Measurements from ENCODE around the gene ACACA.
A peak's percentile ranks its signal among the peaks of the same experiment; 100 is the strongest.

The ACACA gene

GRCh38 chr17:37065486-37066321, 340.9 kb downstream of the ACACA start:
- no peak for DNase-seq (ENCODE audit: low read depth)

GRCh38 chr17:37064956-37065355, 341.7 kb downstream of the ACACA start:
- DNase-seq (ENCODE audit: low read depth) = no peak

- no peak for DNase-seq (ENCODE audit: low read depth)
Observed at GRCh38 chr17:37064206-37064605, 342.4 kb downstream of the ACACA start.

DNA sequence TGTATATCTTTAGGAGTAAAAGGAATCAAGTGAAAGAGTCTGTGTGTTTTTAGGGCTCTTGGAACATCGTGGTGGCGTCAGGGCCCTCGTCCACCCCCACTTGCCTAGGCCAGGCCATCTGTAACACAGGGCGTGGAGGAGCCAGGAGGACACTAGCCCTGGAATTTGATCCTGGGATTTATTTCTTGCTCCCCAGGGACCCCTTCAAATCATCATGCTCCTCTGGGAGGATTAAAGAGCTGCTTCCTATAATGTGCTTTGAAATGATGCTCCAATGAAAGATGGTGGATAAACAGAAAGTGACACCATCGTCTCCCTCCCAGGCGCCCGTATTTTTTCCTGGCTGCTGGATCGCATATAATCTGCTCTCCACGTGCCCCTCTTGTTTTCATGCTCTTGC, 344.6 kb downstream of the ACACA start:
- DNase-seq (ENCODE audit: low read depth) = no peak

- no peak for DNase-seq (ENCODE audit: low read depth)
Observed at GRCh38 chr17:37060928-37061327, 345.7 kb downstream of the ACACA start.

GRCh38 chr17:37060094-37060493, 346.5 kb downstream of the ACACA start:
- no peak for DNase-seq (ENCODE audit: low read depth)

GRCh38 chr17:37059493-37059892, 347.1 kb downstream of the ACACA start:
- DNase-seq (ENCODE audit: low read depth) = no peak

DNA sequence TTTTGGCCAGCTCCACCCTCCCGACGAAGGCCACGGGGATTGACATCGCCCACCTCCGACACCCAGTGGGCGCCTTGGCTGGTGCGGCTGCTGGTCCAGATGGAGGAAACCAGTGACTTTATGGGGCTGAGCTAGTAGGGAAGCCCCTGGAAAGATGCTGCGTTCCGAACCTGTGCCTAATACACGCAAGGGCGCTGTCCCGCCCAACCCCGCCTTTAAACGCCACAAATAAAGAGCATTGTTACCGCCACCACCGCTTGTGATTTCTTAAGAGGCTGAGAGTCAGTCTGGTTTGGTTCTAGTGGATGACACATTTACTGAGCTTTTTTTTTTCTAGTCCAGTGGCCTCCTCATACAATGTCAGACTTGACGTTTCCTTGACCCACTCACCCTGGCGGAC, 350.0 kb downstream of the ACACA start:
- DNase-seq (ENCODE audit: low read depth) = no peak

GRCh38 chr17:37054894-37055293, 351.7 kb downstream of the ACACA start:
- DNase-seq (ENCODE audit: low read depth) = no peak

DNA sequence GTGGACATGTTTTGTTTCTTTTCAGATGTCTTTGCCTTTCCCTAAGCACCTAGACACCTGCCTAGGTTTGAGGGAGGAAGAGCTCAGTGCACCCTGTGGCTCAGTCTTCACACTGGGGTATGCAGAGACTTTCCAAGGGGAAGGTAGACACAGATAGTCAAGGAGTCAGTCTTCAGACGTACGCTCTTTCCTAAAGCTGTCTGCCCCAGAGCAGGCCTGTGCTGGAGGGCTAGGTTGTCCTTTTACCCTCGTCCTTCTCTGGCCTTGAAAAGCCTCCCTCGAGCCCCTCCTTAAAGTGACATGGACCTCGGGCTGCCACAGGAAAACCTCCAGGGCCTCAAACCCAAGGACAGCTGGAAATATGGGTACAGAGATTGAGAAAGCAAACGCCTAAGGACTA, 354.2 kb downstream of the ACACA start:
- no peak for DNase-seq (ENCODE audit: low read depth)

- no peak for DNase-seq (ENCODE audit: low read depth)
Observed at GRCh38 chr17:37051833-37052232, 354.8 kb downstream of the ACACA start.

DNA sequence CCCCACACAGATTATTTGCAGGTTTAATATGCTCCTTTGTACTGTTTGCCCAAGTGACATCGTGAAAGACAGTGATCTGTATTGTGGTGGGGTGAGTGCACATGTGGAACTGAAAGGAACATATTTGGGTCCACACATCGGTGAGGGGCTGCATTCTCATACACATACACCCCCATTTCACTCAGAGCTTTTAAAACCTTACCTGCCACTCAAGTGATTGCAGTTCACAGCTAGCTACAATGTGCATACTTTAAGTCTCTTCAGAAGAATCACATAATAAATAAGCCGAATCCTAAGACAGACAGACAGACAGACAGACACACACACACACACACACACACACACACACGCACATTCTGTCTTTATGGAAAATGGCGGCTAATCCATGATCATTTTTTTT, 355.3 kb downstream of the ACACA start:
- no peak for DNase-seq (ENCODE audit: low read depth)

DNA sequence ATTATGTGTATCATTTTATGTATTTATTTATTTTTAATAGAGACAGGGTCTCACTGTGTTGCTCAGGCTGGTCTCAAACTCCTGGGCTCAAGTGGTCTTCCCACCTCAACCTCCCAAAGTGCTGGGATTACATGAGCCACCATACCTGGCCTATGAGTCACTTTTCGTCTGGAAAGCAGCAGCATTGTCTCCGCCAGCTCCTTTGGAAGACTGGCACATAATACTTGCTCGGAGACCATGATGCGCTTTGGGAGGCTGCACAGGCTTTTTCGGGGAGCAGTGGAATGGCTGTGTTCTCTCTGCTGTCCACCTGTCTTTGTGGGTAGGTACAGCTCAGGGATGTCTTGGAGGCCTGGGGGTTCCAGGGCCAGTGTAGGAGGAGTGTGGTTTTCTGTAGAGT, 355.7 kb downstream of the ACACA start:
- DNase-seq (ENCODE audit: low read depth) = no peak

- no peak for DNase-seq (ENCODE audit: low read depth)
Observed at GRCh38 chr17:37048811-37049210, 357.8 kb downstream of the ACACA start.

GRCh38 chr17:37047631-37048104, 359.0 kb downstream of the ACACA start:
- peak; percentile 63 for DNase-seq (ENCODE audit: low read depth)

- no peak for DNase-seq (ENCODE audit: low read depth)
Observed at GRCh38 chr17:37045351-37045922, 361.2 kb downstream of the ACACA start.

DNA sequence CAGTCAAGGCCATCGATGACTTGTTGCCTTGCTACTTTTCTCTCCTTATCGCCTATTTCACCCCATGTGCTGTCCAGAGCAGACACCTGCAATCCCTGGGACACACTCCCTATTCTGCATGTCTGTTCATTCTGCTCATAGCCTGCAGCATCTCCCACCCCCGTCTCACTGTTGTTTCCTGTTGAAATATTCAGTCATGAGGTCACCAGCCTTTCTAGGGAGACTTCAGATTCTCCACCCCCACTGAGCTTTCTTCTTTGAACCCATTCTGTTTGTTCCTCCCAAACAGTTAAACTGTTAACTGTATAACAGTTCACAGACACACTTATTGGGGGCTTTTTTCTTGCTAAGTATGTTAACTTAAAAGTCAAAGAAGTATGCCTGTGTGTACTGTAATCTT, 363.4 kb downstream of the ACACA start:
- no peak for DNase-seq (ENCODE audit: low read depth)

GRCh38 chr17:37041932-37042331, 364.7 kb downstream of the ACACA start:
- no peak for DNase-seq (ENCODE audit: low read depth)

DNA sequence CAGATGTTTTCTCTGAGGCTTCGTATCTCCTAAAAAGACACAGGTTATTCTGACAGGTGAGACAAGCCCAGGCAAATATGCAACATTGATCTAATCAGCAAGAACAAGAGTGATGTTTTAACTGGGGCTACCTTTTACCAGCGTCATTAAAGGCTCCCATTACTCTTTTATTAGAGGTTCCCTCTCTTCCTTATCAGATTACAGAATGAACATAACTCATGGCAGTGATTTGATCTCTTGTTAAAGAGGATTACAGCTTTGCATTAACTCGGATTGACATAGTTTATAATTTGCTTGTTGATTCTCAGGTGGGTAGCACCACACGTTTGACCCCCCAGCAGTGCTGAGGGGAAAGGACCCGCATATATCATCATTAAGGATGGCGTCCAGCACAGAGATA, 367.4 kb downstream of the ACACA start:
- no peak for DNase-seq (ENCODE audit: low read depth)

DNA sequence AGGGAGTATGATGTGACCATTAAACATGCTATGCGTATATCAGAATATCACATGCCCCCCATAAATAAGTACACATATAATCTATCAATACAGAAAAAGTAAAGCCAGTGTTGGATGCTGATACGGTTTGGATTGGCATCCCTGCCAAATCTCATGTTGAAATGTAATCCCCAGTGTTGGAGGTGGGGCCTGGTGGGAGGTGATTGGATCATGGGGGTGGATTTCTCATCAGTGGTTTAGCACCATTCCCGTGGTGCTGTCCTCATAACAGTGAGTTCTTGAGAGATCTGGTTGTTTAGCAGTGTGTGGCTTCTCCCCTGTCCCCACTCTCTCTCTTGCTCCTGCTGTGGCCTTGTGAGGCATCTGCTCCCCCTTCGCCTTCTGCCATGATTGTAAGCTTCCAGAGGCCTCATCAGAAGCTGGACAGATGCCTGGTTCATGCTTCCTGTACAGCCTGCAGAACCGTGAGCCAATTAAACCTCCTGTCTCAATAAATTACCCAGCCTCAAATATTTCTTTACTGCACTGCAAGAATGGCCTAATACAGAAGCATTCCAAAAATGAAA, 369.0 kb downstream of the ACACA start:
- no peak for DNase-seq (ENCODE audit: low read depth)
